ENCODE measurements around the gene DDAH1. TPM values are rescaled to one million over a fixed set of nuclear protein-coding genes. Genes with fewer than 3 reads are reported as not detected.

DDAH1 gene
- total and polyA plus RNA-seq, 2 of the 8 experiments (the other 6 are each of a cell fraction or from before 2014, with no cell fraction given), result 22.8 to 54.5 TPM

DNA sequence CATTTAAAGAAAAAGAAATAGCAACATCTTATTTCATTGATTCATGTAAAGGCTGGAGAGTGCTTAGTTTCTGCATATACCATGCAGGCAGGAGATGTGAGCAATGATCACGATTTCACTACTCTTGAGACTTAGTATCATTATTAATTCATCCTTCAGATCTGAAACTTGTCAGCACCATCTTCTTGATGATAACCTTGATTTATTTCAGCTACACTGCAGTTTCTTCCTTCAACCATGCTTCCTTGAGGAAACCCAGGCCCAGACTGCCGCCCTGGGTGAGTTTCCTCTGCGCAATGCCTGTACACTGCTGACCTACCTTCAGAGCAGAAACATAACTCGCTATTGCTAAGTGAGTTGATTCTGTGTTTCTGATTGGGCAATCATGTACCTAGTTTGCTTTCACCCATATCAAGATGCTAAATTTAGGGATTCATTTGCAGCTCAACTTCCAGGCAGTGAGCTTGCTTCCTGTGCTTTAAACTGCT, 175.1 kb downstream of the DDAH1 start:
- Histone ChIP-seq H2BK12ac (ENCODE audit: low read depth, low read length) (no peak overlapping the region), H3K9me3 (ENCODE audit: insufficient read depth in 2 of 2, low read depth in 1 of 2, low read length in 1 of 2) (no peaks in the 10 kb centered on the region), H4K5ac (ENCODE audit: insufficient read length, low read depth, low read length) (no peak overlapping the region), H3K4me1 (replicated peaks in 1 of 4; ENCODE audit: control insufficient read depth in 3 of 4, insufficient read depth in 4 of 4, low read length in 3 of 4) (no peaks in the 10 kb centered on the region), H2BK15ac (ENCODE audit: low read length) (no peak overlapping the region), H3K4me2 (ENCODE audit: insufficient read depth in 1 of 2, low read depth in 2 of 2, low read length in 2 of 2) (no peak overlapping the region), H3K56ac (replicated peaks; ENCODE audit: insufficient read length, low read depth, low read length) (no peak overlapping the region), H3K9ac (replicated peaks in 1 of 4; ENCODE audit: extremely low read depth in 1 of 4, low read depth in 3 of 4, low read length in 3 of 4) (no peak overlapping the region), H4K8ac (ENCODE audit: extremely low read depth, insufficient read depth, low read length) (no peak overlapping the region), H3K23ac (ENCODE audit: insufficient read length) (no peak overlapping the region), H3K79me2 (ENCODE audit: control insufficient read depth in 1 of 2, insufficient read depth in 2 of 2, low read length in 2 of 2) (no peaks in the 10 kb centered on the region), H2AFZ (ENCODE audit: low read length) (no peak overlapping the region), H3K23me2 (ENCODE audit: low read depth, low read length) (no peaks in the 10 kb centered on the region), H2BK5ac (ENCODE audit: low read depth, low read length) (no peak overlapping the region), H4K20me1 (replicated peaks in 1 of 2; ENCODE audit: control insufficient read depth in 1 of 2, insufficient read depth in 2 of 2, low read length in 2 of 2) (no peaks in the 10 kb centered on the region), H2BK20ac (ENCODE audit: low read length) (no peak overlapping the region), H2AK5ac (ENCODE audit: low read depth, low read length) (no peak overlapping the region), H3K27me3 (replicated peaks in 1 of 4; ENCODE audit: control insufficient read depth in 3 of 4, extremely low read depth in 1 of 4, insufficient read depth in 3 of 4, low read length in 3 of 4) (no peaks in the 10 kb centered on the region), H3K18ac (ENCODE audit: extremely low read depth, low read length) (no peak overlapping the region), H3K14ac (ENCODE audit: insufficient read length) (no peak overlapping the region), H3K79me1 (ENCODE audit: low read depth, low read length) (no peaks in the 10 kb centered on the region), H2BK120ac (replicated peaks; ENCODE audit: low read depth, low read length) (no peak overlapping the region), H3K4ac (replicated peaks; ENCODE audit: insufficient read length, low read depth, low read length) (no peak overlapping the region), H3K36me3 (ENCODE audit: control insufficient read depth in 2 of 4, insufficient read depth in 4 of 4, low read length in 3 of 4) (no peaks in the 10 kb centered on the region), H4K91ac (replicated peaks; ENCODE audit: insufficient read length, low read length) (no peak overlapping the region), H3K27ac (ENCODE audit: low read depth, low read length) (no peak overlapping the region), H3K4me3 (ENCODE audit: extremely low read depth in 1 of 4, insufficient read depth in 2 of 4, low read depth in 3 of 4, low read length in 4 of 4) (no peak overlapping the region)
- POLR2A ChIA-PET (ENCODE audit: partially characterized antibody), result interaction anchor here (0.9 kb wide), 1 partner anchor 293 kb away, joined by 3 read pairs; the partner anchor contains the start of gene MCOLN2
- TF ChIP-seq HDAC2 (IDR thresholded peaks at IDR 0.05; ENCODE audit: borderline replicate concordance in 1 of 2, low read depth in 2 of 2, low read length in 2 of 2), result no peak
- no peak for TF ChIP-seq CREB1 (IDR thresholded peaks at IDR 0.05)
- TF ChIP-seq POU5F1 (IDR thresholded peaks at IDR 0.05; ENCODE audit: low read depth, low read length), result no peak
- TF ChIP-seq SP2 (IDR thresholded peaks at IDR 0.05; ENCODE audit: low read length), result no peak
- no peak for FAIRE-seq
- CTCF ChIA-PET (ENCODE audit: partially characterized antibody), result interaction anchor here (1.0 to 2.0 kb wide), 4 partner anchors 9 to 215 kb away, joined by 3 to 6 read pairs (median 3); no protein-coding TSS in a partner anchor
- 94% methylated on average over 4 of the region's 4 CpGs; no CpG with 5 or more reads in 1 of the 2 experiments for WGBS, 2 experiments (ENCODE audit: extremely low coverage in 1 of 2, insufficient coverage in 1 of 2, insufficient read length in 1 of 2, insufficient replicate concordance in 2 of 2, low coverage in 1 of 2, low lambda C conversion rate in 2 of 2, missing lambda C conversion rate in 1 of 2)
- DNase-seq (ENCODE audit: low read depth in 1 of 2, low spot score in 2 of 2), result no peak
